ENCODE data around the gene MRTFB.
"Not testable (repeated sequence)": the region's sequence is repeated elsewhere in the genome, so short reads cannot be mapped to it uniquely, and the experiment has no call there.

- TF ChIP-seq CTCF (IDR thresholded peaks at IDR 0.05; ENCODE audit: insufficient read depth, low read length); REST (IDR thresholded peaks at IDR 0.05; ENCODE audit: insufficient replicate concordance, low read depth): not testable (repeated sequence)
Measured at GRCh38 chr16:14122430-14122829, 51.3 kb downstream of the MRTFB start.

Data from HL-60 (cell line).